DOHH2 (cell line): ENCODE results near the gene PIP4K2A.

Experiments used
- H3F3A ChIP-seq: fragments of 200-600 bp; sonication (generic), shearing (Covaris generic); 2 replicates; pipeline ENCODE4 v1.6.0; 2016; ENCODE audit warnings: antibody characterized with exemption, mild to moderate bottlenecking; ENCODE audit not compliant: control insufficient read depth, insufficient read depth
- H3K27ac ChIP-seq: fragments of 200-600 bp; sonication (generic); 2 replicates; pipeline ENCODE4 v1.5.1; 2014; ENCODE audit warnings: low read depth, mild to moderate bottlenecking, low read length, moderate library complexity
- H3K27me3 ChIP-seq: fragments of 200-600 bp; sonication (generic); 2 replicates; pipeline ENCODE4 v1.6.1; 2014; ENCODE audit warnings: mild to moderate bottlenecking, low read length, mixed read lengths; ENCODE audit not compliant: control insufficient read depth
- H3K36me3 ChIP-seq: fragments of 200-600 bp; sonication (generic); 2 replicates; pipeline ENCODE4 v1.6.1; 2014; ENCODE audit warnings: mild to moderate bottlenecking, low read length, moderate library complexity, mixed read lengths; ENCODE audit not compliant: control insufficient read depth
- H3K4me1 ChIP-seq: fragments of 200-600 bp; sonication (generic); 2 replicates; pipeline ENCODE4 v1.6.1; 2014; ENCODE audit warnings: mild to moderate bottlenecking, low read length, mixed read lengths; ENCODE audit not compliant: control insufficient read depth
- H3K4me2 ChIP-seq: fragments of 200-600 bp; sonication (generic); 2 replicates; pipeline ENCODE4 v1.6.0; 2014; ENCODE audit warnings: mild to moderate bottlenecking, low read length, moderate library complexity
- H3K4me3 ChIP-seq: fragments of 200-600 bp; sonication (generic); 2 replicates; pipeline ENCODE4 v1.5.1; 2014; ENCODE audit warnings: mild to moderate bottlenecking, low read length, mixed read lengths
- H3K79me2 ChIP-seq: fragments of 200-600 bp; sonication (generic); 2 replicates; pipeline ENCODE4 v1.6.1; 2014; ENCODE audit warnings: mild to moderate bottlenecking, low read length, mixed read lengths; ENCODE audit not compliant: control insufficient read depth
- H3K9me2 ChIP-seq: fragments of 200-600 bp; sonication (generic); replicated peaks from 2 replicates; pipeline ENCODE4 v1.6.1; 2014; ENCODE audit warnings: mild to moderate bottlenecking, low read length, mixed read lengths; ENCODE audit not compliant: control insufficient read depth
- H3K9me3 ChIP-seq: fragments of 200-600 bp; sonication (generic); 2 replicates; pipeline ENCODE4 v1.6.1; 2014; ENCODE audit warnings: antibody characterized with exemption, low read length, mixed read lengths; ENCODE audit not compliant: control insufficient read depth, insufficient read depth
- H4K20me1 ChIP-seq: fragments of 200-600 bp; sonication (generic); 2 replicates; pipeline ENCODE4 v1.6.0; 2014; ENCODE audit warnings: low read depth, mild to moderate bottlenecking, antibody characterized with exemption, low read length, moderate library complexity; ENCODE audit not compliant: control insufficient read depth, insufficient read depth
- EZH2phosphoT487 ChIP-seq: fragments of 200-600 bp; sonication (generic); IDR thresholded peaks from 2 replicates; pipeline ENCODE4 v1.6.1; 2017; ENCODE audit warnings: borderline replicate concordance, mild to moderate bottlenecking, antibody characterized with exemption, low read length, moderate library complexity, mixed read lengths
- TF ChIP-seq, protein P1 (sequence below): fragments of 200-600 bp; sonication (generic); IDR thresholded peaks from one replicate; pipeline ENCODE4 v1.5.1; 2014; ENCODE audit warnings: antibody characterized with exemption, mild to moderate bottlenecking, low read depth, low read length; ENCODE audit not compliant: poor library complexity, severe bottlenecking

PIP4K2A gene

DNA sequence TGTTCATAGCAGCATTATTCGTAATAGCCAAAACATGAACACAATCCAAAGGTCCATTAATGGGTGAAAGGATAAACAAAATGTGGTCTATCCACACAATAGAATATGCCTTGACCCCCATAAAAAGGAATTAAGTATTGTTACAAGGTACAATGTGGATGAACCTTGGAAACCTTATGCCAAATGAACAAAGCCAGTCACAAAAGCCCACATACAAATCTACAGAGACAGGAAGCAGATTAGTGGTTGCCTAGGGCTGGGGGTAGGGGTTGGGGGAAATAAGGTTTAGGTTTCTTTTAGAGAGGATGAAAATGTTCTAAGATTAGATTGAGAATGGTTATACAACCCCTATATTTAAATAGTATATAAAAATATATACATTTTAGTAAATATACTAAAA is 34.8 kb downstream of the PIP4K2A start:
- no peak overlapping the region for H3K27ac ChIP-seq
- no peaks in the 10 kb centered on the region for H3K27me3 ChIP-seq
- no peak overlapping the region for H3K4me3 ChIP-seq
- peaks cover 90% of the 10 kb centered on the region for H3K79me2 ChIP-seq
- no peak for TF ChIP-seq EZH2phosphoT487
- TF ChIP-seq, protein P1, sequence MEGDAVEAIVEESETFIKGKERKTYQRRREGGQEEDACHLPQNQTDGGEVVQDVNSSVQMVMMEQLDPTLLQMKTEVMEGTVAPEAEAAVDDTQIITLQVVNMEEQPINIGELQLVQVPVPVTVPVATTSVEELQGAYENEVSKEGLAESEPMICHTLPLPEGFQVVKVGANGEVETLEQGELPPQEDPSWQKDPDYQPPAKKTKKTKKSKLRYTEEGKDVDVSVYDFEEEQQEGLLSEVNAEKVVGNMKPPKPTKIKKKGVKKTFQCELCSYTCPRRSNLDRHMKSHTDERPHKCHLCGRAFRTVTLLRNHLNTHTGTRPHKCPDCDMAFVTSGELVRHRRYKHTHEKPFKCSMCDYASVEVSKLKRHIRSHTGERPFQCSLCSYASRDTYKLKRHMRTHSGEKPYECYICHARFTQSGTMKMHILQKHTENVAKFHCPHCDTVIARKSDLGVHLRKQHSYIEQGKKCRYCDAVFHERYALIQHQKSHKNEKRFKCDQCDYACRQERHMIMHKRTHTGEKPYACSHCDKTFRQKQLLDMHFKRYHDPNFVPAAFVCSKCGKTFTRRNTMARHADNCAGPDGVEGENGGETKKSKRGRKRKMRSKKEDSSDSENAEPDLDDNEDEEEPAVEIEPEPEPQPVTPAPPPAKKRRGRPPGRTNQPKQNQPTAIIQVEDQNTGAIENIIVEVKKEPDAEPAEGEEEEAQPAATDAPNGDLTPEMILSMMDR = no peak
- no peak overlapping the region for H3K4me2 ChIP-seq
- H3K9me2 ChIP-seq = no peaks in the 10 kb centered on the region
- H3K4me1 ChIP-seq = peaks cover 27% of the 10 kb centered on the region
- no peaks in the 10 kb centered on the region for H3F3A ChIP-seq
- peaks cover 10% of the 10 kb centered on the region for H3K36me3 ChIP-seq
- no peaks in the 10 kb centered on the region for H3K9me3 ChIP-seq
- 0 out of 2 replicates have a peak, but pooled peaks cover 6% of the 10 kb centered on the region for H4K20me1 ChIP-seq

DNA sequence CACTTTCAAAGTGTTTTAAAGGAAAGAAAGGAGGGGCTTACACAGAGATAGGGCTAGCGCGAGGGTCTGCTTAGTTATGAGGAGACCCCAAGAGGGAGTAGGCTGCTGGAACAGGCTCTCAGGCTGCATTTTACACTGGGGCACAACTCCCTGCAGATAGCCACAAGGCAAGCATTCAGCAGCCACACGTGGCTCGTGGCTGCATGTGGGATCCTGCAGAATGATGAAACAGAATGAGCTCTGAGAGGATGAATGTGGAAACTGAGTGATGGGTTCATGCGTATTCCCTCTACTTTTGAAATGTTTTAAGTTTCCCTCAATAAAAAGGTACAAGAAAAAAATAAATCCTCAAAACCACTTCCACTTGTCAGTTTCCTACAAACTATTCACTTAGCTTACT is 37.0 kb downstream of the PIP4K2A start:
- H3K9me3 ChIP-seq = no peaks in the 10 kb centered on the region
- H3K4me3 ChIP-seq = no peak overlapping the region
- H3K4me2 ChIP-seq = no peak overlapping the region
- H3K79me2 ChIP-seq = peaks cover 89% of the 10 kb centered on the region
- no peak overlapping the region for H3K27ac ChIP-seq
- no peaks in the 10 kb centered on the region for H3K9me2 ChIP-seq
- H3K27me3 ChIP-seq = no peaks in the 10 kb centered on the region
- 0 out of 2 replicates have a peak, but pooled peaks cover 3% of the 10 kb centered on the region for H3F3A ChIP-seq
- no peak for TF ChIP-seq EZH2phosphoT487
- TF ChIP-seq, protein P1 = no peak
- H3K36me3 ChIP-seq = peaks cover 4% of the 10 kb centered on the region
- peaks cover 11% of the 10 kb centered on the region; the same call in 1 of the 2 replicates for H4K20me1 ChIP-seq
- peaks cover 15% of the 10 kb centered on the region for H3K4me1 ChIP-seq

DNA sequence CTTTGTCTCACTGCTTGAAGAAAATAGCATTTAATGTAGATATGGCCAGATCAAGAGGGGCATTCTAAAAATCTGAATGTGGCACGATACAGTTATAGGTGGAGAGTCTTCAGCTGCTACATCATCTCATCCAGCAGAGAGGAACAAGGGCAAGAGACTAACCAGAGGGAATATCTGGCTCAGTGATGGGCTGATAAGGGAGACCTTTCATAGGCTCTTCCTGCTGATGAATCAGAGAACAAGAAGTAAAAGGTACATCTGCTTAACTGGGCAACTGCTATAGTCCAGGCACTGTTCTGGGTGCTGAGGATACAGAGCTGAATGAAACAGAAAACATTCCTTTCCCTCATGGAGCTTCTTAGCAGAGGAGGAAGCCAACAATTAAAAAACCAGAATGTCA is 37.9 kb downstream of the PIP4K2A start:
- H3K4me1 ChIP-seq = peaks cover 10% of the 10 kb centered on the region
- no peaks in the 10 kb centered on the region for H3K36me3 ChIP-seq
- no peak overlapping the region for H3K27ac ChIP-seq
- no peak overlapping the region for H3K4me2 ChIP-seq
- no peaks in the 10 kb centered on the region for H3K9me3 ChIP-seq
- H3F3A ChIP-seq = 0 out of 2 replicates have a peak, but pooled peaks cover 3% of the 10 kb centered on the region
- no peaks in the 10 kb centered on the region for H3K9me2 ChIP-seq
- no peaks in the 10 kb centered on the region for H3K27me3 ChIP-seq
- TF ChIP-seq EZH2phosphoT487 = no peak
- TF ChIP-seq, protein P1 = no peak
- peaks cover 14% of the 10 kb centered on the region; the same call in 1 of the 2 replicates for H4K20me1 ChIP-seq
- no peak overlapping the region for H3K4me3 ChIP-seq
- peaks cover 89% of the 10 kb centered on the region for H3K79me2 ChIP-seq
